LNCAP (cell line): ENCODE data around the gene ITGA7.

Experiments
- CTCF ChIP-seq: fragments of 450-650 bp; IDR thresholded peaks from 2 replicates; pipeline ENCODE4 v1.5.1; 2017; ENCODE audit warnings: mild to moderate bottlenecking

The ITGA7 gene

GRCh38 chr12:55718624-55719275 lies 11.0 kb upstream of the ITGA7 start:
- TF ChIP-seq CTCF: no peak

GRCh38 chr12:55718015-55718414 lies 10.3 kb upstream of the ITGA7 start:
- no peak for TF ChIP-seq CTCF

DNA sequence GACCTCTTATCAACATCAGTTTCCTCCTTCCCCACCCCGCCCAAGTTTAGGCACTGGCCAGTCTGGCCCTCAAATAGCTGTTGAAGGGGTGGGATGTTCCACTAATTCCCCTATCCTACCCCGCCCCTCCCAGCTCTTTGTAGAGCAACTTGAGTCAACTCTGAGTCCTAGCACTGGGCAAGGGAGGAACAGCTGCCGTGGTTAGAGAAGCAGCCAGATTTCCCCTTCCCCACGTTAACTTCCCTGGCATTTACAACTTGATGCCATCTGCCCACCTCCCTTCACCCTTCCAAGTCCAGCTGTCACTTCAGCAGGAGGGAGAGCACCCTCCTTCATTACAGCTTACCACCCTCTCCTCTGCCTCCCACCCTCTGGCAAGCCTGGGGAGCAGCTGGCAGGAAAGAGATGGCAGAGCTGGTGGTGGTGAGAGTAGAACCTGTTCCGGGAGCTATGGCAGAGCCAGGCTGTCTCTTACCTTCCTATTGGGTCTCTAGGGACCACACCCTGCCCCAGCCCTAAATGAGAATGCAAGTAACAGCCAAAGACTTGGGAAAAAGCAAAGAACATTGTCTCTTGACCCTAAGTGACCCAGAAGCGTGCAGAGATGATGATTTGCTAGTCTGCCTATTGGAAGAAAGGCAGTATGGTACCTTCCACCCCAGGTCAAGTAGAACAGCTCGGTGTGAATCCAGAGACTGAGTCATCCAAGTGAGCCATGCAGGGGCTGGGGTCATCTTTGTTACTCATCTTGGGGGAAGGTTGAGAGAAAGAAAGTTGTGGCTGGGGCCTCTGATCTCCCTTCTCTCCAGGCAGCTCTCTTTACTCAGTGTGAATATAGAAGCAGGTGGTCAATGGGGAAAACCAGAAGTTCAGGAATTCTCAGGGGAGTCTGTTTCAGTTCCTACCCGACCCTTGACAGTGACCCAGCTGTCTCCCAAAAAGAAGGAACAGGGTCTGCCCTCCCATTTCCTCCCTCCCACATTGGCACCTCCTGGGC lies 9.6 kb upstream of the ITGA7 start:
- no peak for TF ChIP-seq CTCF

DNA sequence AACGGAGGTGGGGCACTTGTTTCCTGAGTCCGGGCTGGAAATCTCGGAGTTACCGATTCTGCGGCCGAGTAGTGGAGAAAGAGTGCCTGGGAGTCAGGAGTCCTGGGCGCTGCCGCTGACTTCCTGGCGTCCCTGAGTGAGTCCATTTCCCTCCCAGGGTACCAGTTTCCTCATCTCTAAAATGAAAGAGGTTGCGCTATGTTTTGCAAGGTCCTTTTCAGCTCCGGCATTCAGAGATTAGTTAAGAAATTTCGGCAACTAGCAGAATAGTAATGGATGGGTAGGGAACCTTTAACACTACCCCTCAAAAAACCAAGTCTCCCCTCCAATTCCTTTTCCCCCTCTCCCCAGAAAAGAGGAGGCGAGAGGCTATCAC lies 8.9 kb upstream of the ITGA7 start:
- no peak for TF ChIP-seq CTCF

GRCh38 chr12:55715833-55716581 lies 8.3 kb upstream of the ITGA7 start, which contains the start of gene BLOC1S1:
Gene BLOC1S1 (plus strand): TSS chr12:55716046. CDS start chr12:55716052, 6 bp downstream.
- no peak for TF ChIP-seq CTCF

DNA sequence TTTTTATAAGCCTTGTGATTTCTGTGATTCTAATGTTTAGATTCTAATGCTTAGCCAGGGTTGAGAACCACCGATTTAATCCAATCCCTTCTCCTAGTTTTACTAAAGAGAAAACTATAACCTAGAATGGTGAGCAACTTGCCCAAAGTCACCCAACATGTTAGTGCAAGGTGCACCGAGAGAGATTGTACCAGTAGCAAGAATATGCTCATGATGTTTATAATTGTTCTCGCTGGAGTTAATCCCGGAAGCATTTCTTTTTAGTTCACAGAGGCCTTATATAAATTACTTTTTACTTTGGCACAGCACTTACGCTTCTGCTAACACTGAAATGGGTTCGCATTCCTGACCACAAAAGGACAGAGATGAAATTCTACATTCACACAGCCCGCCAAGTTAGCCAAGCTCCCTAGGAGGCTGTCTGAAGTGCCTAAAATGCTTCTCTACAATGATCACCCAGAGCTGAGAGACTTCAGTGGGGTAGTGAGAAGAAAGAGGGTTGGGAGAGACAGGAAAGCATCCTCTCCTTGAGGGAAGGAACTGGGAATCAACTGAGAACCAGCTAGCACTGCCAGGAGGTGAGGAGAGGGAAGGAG lies 7.6 kb upstream of the ITGA7 start:
- TF ChIP-seq CTCF: no peak

GRCh38 chr12:55713721-55714120 lies 6.0 kb upstream of the ITGA7 start:
- no peak for TF ChIP-seq CTCF
